ENCODE results near the gene TPRG1L.

Gene TPRG1L

DNA sequence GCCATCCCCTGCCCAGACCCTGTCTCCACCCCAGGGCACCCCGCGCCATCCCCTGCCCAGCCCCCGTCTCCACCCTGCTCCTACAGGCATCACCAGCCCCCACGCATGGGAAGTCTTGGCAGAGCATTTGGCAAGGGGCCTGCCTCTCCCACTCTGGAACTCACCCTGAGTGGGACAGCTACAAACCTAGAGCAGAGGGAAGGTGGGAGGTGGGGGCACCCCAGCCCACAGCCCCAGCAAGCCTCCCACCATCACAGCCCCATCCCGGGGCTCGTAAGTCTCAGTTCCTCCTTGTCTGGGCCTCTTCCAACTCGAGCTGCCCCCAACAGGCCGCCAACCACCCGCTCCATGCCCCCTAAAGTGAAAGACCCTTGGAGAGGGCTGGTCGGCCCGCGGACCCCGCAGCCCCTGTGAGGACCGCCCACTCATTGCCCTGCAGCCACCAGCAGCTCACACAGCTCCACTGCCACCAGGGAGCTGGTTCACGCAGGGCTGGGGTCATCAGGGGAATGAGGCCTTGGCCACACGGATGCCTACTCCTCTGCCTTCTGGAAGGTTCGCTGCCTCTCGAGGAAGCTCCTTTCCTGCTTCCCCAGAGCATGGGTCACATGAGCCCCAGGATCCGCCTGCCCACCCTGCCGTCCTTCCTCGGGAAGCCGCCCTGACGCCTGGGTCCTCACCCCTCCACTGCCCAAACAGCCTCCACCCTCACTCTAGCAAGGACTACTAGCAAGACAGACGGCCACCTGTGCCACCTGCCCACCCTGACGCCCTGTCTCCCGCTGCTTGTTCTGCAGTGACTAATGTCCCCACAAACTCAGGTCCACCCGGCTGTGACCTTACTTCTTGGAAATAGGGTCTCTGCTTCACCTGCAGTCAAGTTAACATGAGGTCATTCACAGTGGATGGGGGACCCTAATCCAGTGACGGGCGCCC, 27.9 kb upstream of the TPRG1L start:
- ChIA-PET CTCF (interaction anchor here (0.5 to 1.6 kb wide), 6 partner anchors 8 to 1831 kb away, joined by 3 to 6 read pairs (median 6); no protein-coding TSS in a partner anchor), POLR2A (no interaction called here)
- Histone ChIP-seq H3K9me3 (ENCODE audit: control insufficient read depth, insufficient read depth, low read depth, low read length) (no peaks in the 10 kb centered on the region), H3K4me3 (ENCODE audit: low read depth, low read length) (no peak overlapping the region), H3K27ac (ENCODE audit: extremely low read depth, low read depth, low read length) (no peak overlapping the region), H3K36me3 (ENCODE audit: control insufficient read depth in 2 of 2, insufficient read depth in 1 of 2, low read length in 2 of 2) (no peaks in the 10 kb centered on the region), H3K4me1 (ENCODE audit: control insufficient read depth, insufficient read depth, low read length) (no peaks in the 10 kb centered on the region)
- TF ChIP-seq, protein P1, sequence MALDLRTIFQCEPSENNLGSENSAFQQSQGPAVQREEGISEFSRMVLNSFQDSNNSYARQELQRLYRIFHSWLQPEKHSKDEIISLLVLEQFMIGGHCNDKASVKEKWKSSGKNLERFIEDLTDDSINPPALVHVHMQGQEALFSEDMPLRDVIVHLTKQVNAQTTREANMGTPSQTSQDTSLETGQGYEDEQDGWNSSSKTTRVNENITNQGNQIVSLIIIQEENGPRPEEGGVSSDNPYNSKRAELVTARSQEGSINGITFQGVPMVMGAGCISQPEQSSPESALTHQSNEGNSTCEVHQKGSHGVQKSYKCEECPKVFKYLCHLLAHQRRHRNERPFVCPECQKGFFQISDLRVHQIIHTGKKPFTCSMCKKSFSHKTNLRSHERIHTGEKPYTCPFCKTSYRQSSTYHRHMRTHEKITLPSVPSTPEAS (tag by site-specific recombination; IDR thresholded peaks at IDR 0.05), result no peak
- TF ChIP-seq, protein P2, sequence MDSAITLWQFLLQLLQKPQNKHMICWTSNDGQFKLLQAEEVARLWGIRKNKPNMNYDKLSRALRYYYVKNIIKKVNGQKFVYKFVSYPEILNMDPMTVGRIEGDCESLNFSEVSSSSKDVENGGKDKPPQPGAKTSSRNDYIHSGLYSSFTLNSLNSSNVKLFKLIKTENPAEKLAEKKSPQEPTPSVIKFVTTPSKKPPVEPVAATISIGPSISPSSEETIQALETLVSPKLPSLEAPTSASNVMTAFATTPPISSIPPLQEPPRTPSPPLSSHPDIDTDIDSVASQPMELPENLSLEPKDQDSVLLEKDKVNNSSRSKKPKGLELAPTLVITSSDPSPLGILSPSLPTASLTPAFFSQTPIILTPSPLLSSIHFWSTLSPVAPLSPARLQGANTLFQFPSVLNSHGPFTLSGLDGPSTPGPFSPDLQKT (IDR thresholded peaks at IDR 0.05; ENCODE audit: borderline replicate concordance, low read depth, low read length), result no peak
- TF ChIP-seq ZNF558 (tag by site-specific recombination; IDR thresholded peaks at IDR 0.05) (no peak), KLF10 (tag by site-specific recombination; IDR thresholded peaks at IDR 0.05) (no peak), OSR2 (tag by site-specific recombination; IDR thresholded peaks at IDR 0.05) (no peak), GLI2 (tag by site-specific recombination; IDR thresholded peaks at IDR 0.05; ENCODE audit: borderline replicate concordance, low read depth) (no peak), ZNF768 (tag by site-specific recombination; IDR thresholded peaks at IDR 0.05) (no peak), ZNF549 (tag by site-specific recombination; IDR thresholded peaks at IDR 0.05) (no peak), EGR2 (tag by site-specific recombination; IDR thresholded peaks at IDR 0.05; ENCODE audit: low read depth) (peak; percentile 76; the same call in 1 of the 2 replicates), GLIS2 (tag by site-specific recombination; IDR thresholded peaks at IDR 0.05) (0 out of 2 replicates have a peak, but pooled peaks have one; percentile 14), ZNF610 (tag by site-specific recombination; IDR thresholded peaks at IDR 0.05; ENCODE audit: borderline replicate concordance) (no peak), KLF9 (tag by site-specific recombination; IDR thresholded peaks at IDR 0.05; ENCODE audit: low read depth) (no peak), ZFHX2 (tag by site-specific recombination; conservative IDR thresholded peaks at IDR 0.05) (peak; percentile 79)
- TF ChIP-seq, protein P3, sequence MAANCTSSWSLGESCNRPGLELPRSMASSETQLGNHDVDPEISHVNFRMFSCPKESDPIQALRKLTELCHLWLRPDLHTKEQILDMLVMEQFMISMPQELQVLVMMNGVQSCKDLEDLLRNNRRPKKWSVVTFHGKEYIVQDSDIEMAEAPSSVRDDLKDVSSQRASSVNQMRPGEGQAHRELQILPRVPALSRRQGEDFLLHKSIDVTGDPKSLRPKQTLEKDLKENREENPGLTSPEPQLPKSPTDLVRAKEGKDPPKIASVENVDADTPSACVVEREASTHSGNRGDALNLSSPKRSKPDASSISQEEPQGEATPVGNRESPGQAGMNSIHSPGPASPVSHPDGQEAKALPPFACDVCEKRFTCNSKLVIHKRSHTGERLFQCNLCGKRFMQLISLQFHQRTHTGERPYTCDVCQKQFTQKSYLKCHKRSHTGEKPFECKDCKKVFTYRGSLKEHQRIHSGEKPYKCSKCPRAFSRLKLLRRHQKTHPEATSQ (tag by site-specific recombination; IDR thresholded peaks at IDR 0.05), result no peak
- TF ChIP-seq, protein P4, sequence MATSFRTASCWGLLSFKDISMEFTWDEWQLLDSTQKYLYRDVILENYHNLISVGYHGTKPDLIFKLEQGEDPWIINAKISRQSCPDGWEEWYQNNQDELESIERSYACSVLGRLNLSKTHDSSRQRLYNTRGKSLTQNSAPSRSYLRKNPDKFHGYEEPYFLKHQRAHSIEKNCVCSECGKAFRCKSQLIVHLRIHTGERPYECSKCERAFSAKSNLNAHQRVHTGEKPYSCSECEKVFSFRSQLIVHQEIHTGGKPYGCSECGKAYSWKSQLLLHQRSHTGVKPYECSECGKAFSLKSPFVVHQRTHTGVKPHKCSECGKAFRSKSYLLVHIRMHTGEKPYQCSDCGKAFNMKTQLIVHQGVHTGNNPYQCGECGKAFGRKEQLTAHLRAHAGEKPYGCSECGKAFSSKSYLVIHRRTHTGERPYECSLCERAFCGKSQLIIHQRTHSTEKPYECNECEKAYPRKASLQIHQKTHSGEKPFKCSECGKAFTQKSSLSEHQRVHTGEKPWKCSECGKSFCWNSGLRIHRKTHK (tag by site-specific recombination; IDR thresholded peaks at IDR 0.05), result no peak
- TF ChIP-seq, protein P5, sequence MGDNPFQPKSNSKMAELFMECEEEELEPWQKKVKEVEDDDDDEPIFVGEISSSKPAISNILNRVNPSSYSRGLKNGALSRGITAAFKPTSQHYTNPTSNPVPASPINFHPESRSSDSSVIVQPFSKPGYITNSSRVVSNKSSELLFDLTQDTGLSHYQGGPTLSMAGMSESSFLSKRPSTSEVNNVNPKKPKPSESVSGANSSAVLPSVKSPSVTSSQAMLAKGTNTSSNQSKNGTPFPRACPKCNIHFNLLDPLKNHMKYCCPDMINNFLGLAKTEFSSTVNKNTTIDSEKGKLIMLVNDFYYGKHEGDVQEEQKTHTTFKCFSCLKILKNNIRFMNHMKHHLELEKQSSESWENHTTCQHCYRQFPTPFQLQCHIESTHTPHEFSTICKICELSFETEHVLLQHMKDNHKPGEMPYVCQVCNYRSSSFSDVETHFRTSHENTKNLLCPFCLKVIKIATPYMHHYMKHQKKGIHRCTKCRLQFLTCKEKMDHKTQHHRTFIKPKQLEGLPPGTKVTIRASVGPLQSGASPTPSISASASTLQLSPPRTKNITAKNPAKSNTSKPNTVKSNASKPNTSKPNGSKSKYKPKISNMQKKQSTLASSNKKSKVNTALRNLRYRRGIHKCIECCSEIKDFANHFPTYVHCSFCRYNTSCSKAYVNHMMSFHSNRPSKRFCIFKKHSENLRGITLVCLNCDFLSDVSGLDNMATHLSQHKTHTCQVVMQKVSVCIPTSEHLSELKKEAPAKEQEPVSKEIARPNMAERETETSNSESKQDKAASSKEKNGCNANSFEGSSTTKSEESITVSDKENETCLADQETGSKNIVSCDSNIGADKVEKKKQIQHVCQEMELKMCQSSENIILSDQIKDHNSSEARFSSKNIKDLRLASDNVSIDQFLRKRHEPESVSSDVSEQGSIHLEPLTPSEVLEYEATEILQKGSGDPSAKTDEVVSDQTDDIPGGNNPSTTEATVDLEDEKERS (tag by site-specific recombination; IDR thresholded peaks at IDR 0.05), result no peak
- TF ChIP-seq, protein P6, sequence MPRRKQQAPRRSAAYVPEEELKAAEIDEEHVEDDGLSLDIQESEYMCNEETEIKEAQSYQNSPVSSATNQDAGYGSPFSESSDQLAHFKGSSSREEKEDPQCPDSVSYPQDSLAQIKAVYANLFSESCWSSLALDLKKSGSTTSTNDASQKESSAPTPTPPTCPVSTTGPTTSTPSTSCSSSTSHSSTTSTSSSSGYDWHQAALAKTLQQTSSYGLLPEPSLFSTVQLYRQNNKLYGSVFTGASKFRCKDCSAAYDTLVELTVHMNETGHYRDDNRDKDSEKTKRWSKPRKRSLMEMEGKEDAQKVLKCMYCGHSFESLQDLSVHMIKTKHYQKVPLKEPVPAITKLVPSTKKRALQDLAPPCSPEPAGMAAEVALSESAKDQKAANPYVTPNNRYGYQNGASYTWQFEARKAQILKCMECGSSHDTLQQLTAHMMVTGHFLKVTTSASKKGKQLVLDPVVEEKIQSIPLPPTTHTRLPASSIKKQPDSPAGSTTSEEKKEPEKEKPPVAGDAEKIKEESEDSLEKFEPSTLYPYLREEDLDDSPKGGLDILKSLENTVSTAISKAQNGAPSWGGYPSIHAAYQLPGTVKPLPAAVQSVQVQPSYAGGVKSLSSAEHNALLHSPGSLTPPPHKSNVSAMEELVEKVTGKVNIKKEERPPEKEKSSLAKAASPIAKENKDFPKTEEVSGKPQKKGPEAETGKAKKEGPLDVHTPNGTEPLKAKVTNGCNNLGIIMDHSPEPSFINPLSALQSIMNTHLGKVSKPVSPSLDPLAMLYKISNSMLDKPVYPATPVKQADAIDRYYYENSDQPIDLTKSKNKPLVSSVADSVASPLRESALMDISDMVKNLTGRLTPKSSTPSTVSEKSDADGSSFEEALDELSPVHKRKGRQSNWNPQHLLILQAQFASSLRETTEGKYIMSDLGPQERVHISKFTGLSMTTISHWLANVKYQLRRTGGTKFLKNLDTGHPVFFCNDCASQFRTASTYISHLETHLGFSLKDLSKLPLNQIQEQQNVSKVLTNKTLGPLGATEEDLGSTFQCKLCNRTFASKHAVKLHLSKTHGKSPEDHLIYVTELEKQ (tag by site-specific recombination; IDR thresholded peaks at IDR 0.05; ENCODE audit: borderline replicate concordance), result no peak
- TF ChIP-seq, protein P7, sequence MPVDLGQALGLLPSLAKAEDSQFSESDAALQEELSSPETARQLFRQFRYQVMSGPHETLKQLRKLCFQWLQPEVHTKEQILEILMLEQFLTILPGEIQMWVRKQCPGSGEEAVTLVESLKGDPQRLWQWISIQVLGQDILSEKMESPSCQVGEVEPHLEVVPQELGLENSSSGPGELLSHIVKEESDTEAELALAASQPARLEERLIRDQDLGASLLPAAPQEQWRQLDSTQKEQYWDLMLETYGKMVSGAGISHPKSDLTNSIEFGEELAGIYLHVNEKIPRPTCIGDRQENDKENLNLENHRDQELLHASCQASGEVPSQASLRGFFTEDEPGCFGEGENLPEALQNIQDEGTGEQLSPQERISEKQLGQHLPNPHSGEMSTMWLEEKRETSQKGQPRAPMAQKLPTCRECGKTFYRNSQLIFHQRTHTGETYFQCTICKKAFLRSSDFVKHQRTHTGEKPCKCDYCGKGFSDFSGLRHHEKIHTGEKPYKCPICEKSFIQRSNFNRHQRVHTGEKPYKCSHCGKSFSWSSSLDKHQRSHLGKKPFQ (tag by site-specific recombination; IDR thresholded peaks at IDR 0.05), result no peak
